Right kidney (tissue), 1 donor: ENCODE measurements around the gene LCLAT1.

Experiments
- DNase-seq: peaks from one replicate; pipeline ENCODE4 v3.0.0-alpha.2; 2016

The LCLAT1 gene

DNA sequence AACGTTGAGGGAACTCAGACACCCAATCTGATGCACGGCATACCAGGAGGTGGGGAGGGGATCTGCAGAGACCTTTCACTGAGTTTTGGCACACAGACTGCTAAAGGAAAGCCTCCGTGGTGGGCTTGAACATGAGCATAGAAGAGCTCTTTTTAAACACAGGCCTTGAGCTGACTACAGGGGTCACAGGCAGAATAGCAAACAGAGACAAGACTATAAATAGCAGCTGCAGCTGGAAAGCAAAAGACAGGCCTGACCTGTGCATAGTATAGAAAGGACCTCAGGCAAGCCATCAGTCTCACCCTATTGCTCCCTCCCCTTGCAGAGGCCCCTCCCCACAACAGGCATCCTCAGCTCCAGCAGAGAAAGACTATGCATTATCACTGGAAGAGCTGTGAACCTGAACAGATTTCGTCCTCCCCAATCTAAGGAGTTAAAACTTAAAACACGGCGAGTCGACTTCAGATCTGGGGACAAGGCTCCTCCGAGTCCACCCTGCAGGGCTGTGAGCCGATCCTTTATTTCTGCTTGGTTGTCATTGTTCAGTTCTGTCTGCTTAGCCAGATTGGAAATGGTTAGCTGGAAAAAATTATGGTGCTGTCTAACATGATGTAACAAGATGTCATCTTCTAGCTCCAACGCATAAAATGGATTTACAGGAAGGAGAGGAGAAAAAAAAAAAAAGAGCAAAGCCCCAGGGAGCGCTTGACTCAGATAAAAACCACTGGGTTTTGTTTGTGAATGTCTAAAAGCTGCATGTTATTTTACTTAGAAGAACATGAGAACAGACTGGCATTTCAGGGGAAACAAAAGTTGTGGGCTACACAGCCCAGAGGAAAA lies 25.2 kb upstream of the LCLAT1 start:
- peak; percentile 59 for DNase-seq

DNA sequence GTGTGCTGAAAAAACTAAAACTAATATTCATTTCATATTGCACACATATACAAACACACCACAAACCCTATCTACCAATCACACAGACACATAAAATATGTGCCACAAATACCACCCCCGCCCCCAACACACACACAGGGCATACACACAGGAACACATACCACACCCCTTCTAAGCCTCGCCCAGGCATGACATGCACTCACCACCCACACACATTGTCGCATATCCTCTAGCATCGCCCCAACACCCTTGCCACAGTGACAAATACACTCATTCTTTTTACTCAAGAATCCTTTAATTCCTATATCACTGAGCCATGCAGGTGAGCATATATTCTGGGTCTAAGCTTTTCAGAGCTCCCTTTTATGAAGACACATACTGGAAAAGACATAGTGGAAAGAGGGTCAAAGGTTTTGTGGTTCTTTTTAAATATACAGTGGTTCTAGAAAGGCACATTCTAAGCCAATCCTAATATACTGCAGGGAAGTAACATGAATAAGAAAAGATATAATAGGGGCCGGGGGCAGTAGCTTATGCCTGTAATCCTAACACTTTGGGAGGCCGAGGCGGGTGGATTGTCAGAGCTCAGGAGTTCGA lies 24.5 kb upstream of the LCLAT1 start:
- peak; percentile 26 for DNase-seq

DNA sequence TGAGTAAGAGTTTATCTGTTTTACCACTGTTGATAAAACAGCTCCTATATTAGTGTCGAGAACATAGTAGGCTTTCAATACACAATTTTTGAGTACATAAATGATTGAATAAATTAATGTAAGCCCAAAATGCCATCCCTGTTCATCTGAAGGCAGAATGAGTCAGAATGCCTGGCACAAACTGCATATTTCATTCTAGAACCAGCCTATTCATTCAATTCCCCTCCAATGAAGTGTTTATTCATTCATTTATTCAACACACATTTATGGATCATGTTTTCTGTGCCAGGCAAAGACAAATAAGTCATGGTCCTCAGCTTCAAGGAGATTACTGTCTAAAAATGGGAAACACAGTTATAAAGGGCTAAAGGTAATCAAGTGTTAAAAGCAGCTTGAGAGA lies 22.8 kb upstream of the LCLAT1 start:
- DNase-seq, result no peak

DNA sequence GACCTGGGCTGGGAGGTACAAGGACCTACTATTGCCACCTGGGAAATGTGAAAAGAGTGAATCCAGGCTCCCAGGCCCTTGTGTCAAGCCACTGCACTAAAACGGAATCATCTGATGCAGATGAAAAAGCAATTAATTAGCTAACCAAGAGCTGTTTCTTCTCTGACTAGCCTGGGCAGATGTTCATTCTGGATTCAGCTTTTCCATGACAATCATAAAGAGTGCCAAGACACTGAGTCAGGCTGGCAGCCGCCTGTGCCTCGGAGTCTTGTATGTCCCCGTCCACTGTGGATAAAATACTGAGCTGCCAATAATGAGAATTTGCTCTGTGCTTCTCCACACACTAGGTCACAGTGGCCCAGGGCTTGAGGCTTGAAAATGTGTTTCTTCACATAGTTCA lies 21.7 kb upstream of the LCLAT1 start:
- no peak for DNase-seq

DNA sequence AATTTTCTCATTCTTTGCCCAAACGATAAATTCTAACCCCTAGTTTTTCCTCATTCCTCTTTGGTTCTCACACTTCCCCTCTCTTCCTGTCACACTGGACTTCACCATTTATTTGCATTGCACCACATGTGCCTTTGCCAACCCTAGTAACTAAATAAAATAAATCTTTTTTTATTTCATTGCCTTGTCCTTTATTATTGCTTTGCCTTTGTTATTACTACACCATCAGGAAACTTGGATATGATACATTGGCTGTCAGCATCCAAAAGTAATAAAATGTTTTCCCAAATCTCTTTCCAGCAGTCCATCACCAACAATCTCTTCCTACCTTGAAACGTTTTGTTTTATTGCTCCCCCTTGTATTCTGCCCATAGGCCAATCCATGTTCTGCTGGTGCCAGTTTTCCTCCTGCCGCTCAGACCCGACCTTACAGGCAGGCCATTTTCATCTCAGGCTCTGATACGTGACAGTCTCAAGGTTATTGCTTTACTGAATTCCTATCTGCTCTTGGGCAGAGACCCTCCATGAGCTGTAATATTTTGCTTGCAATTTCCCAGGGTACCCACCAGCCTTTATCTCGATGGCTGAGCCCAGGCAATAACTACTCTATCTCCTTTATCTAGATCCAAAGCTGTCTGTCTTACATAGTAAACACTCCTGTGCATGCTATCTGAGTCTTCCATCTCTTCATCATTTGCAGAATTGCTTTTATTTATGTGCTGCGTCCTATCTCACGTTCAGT lies 19.3 kb upstream of the LCLAT1 start:
- DNase-seq, result no peak

GRCh38 chr2:30428348-30428662 lies 18.7 kb upstream of the LCLAT1 start:
- no peak for DNase-seq

DNA sequence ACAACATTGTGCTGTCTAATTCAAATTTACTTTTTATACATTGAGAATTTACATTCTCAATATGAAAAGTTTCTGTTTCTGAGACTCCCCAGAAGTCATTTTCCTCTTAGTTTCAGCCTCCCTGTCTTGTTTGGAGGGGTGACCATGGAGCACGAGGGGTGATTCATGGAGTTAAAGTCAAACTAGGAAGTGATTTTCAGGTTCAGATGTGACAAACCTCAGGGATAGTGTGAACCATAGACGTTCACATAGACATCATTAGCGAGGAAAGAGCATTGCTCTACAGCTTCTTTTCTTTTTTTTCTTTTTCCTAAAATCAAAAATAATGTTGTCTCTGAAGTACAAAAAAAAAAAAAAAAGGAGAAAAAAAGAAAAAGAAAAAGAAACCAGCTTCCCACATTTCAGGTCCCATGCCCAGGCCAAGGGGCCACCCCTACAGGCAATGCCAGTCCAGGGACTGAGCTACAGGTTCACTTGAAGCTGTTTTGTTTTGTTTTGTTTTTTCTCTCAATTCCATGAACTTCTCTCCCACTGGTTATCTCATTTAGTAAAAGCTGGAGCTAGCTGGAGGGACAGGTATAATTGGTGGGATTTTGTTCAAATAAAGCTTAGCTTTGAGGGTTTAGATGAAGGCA lies 18.1 kb upstream of the LCLAT1 start:
- no peak for DNase-seq

DNA sequence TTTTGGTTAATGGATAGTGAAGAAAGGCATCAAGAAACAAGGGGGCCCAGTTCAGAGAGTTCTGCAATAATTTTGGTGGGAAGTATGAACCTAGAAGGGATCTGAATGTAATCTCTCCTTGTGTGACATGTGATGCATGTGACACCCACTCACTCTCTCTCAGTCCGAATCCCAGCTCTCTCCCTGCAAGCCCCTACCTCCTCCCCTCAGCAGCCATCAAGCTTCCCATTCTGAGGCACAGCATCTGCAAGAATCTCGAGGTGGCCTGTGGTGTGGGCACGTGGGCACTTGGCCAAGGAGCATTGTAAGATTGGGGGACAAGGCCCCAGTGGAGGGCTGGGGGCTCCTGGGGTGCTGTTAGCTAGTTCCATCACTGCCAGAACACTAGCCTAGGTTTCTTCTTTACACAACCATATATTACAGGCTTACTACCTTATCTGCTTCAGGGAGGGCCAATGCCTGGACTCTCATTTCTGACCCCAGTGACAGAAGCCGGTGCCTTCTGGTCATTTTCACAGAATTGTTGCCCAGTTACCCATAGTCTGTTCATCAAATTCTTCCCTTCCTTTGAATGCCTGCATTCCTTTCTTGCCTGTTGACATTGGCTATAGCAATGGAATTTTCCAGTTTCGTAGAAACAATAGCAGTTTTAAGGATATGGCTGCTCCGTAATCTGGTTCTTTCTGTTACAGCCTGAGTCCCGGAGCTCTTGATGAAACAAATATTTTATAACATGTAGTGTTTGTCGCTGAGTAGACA lies 13.3 kb upstream of the LCLAT1 start:
- DNase-seq, result no peak

DNA sequence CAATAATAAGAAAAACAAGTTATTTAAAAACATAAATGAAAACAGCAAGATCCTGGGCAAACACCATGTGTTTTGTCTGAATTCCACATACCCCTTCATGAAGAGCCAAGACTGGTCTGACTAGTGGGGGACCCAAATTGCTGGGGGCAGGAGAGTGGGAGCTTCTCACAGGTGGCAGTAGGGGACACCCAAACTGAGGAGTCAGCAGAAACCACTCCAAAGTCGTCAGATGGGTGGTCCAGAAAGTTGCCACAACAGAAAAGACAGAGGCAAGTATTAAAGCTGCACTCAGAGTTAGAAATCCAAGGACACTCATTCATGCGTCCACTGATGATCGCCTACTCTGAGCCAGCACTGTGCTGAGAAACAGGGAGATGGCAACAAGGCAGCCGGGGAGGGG lies 12.3 kb upstream of the LCLAT1 start:
- DNase-seq, result no peak

DNA sequence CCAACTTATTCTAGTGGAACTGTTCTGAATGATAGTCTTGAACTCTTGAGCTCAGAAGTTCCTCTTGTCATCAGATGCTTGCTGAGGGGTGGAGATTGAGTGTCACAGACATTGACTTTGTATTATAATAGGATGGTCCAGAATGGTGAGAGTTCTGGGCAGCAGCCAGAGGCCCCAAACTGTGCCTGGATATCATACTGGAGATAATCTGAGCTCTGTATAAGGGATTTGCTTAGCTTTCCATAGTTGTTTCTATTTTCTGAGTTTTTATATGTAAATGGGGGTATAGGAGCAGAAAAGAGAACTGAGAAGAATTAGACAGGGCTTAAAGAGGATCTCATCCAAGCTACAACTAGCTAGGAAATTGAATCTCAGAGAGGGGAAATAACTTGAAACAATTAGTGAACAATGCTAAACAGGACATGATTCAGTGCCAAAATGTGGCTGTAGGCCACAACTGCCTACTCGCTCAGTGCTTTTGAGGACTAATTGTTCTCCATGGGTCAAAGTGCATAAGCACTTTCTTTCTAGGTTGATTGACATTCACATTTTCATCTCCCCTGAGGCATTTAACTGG lies 10.1 kb upstream of the LCLAT1 start:
- no peak for DNase-seq

DNA sequence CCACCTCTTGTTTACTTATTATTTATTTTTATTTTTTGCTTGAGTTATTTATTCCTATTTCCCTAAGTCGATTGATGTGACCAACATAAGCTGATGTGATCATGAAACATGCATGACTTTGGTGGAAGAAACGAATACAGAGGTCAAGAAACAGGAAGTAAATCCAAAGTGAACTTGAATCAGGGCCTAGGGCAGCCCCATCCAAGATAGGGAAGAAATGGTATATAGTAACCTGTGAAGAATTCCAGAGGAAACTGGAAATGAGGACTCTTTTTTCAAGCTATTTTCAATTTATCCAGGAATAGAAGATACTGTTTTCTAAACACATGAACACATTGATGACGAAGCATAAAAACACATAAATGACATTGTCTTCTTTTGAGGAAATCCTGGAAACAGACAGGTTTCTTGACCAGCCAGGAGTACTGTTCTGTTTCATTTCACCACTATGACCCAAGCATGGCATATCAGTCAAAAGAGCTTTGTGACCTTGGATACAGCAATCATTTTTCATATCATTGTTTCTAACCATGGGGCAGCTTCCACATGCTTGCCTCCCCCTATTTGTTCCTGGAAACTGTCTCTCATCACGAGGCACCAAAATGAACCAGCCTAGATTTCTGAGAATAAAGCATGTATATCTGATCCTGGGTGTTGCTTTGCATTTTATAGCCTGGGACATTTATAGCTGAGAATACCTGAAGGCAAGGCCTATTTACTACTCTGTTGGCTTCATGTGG lies 9.1 kb upstream of the LCLAT1 start:
- no peak for DNase-seq

- no peak for DNase-seq
Measured at GRCh38 chr2:30439296-30439695, 7.8 kb upstream of the LCLAT1 start.

GRCh38 chr2:30439879-30440278 lies 7.2 kb upstream of the LCLAT1 start:
- no peak for DNase-seq

- DNase-seq, result no peak
Measured at GRCh38 chr2:30441023-30441422, 6.0 kb upstream of the LCLAT1 start.

GRCh38 chr2:30443081-30443480 lies 4.0 kb upstream of the LCLAT1 start:
- DNase-seq, result no peak

- no peak for DNase-seq
Measured at GRCh38 chr2:30444273-30444672, 2.8 kb upstream of the LCLAT1 start.

DNA sequence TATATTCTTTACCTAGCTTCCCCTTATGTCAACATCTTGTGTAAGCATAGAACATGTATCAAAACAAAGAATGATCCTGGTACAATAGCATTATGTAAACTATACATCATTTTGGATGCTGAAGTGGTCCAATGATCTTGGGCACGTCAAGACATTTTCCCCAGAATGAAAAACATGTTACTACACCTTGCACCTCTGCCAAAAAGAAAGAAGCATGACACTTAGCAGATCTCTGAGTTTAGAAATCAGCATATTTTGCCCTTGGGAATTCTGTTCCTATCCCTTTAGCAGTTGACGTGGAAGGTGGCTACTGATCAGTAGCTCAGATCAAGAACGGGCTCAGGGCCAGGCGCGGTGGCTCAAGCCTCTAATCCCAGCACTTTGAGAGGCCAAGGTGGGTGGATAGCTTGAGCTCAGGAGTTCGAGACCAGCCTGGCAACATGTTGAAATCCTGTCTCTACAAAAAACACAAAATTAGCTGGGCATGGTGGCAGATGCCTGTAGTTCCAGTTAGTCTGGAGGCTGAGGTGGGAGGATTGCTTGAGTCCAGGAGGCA lies 1.7 kb upstream of the LCLAT1 start:
- no peak for DNase-seq

DNA sequence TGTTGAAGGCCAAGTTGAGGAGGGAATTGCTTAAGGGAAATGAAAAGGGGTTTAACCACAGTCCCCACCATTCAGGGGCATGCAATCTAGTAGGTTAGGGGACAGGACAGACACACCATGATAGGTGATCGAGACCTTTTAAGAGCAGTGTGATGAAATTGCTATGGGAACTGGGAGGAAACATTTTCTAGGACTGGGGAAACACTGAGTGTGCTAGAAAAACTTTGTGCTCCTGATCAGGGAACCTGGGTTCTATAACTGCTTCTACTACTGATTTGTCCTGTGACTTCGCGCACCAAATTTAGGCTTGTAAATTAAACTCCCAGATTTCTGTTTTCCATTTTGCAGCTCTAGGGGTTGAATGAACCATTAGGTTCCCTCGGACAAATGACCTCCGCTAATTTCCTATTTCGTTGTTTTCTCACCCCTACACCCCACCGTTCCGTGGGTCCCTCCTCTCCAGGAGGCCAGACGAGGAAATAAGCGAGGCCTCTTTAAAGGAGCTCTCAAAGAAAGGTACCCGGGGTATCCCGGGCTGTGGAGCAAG lies 371 bp upstream of the LCLAT1 start:
- DNase-seq, result no peak

- DNase-seq, result no peak
Measured at GRCh38 chr2:30448308-30448707, 1.3 kb downstream of the LCLAT1 start.

DNA sequence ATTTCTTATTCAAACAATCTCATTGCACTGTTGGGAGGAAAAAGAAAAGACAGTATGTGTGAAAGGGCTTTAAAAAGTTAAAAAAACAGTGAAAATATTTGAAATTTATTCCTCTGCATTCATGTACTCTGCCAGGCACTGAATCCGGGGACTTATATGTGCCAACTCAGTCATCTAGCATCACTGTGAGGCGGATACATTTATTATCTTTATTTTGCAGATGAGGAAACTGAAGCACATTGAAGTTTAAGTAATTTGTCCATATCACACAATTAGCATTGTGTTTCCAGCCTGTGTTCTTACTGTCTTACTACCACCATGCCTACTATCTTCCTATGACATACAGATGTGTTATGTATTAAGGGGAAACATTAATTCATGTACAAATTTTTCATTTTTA lies 1.8 kb downstream of the LCLAT1 start:
- DNase-seq, result no peak

DNA sequence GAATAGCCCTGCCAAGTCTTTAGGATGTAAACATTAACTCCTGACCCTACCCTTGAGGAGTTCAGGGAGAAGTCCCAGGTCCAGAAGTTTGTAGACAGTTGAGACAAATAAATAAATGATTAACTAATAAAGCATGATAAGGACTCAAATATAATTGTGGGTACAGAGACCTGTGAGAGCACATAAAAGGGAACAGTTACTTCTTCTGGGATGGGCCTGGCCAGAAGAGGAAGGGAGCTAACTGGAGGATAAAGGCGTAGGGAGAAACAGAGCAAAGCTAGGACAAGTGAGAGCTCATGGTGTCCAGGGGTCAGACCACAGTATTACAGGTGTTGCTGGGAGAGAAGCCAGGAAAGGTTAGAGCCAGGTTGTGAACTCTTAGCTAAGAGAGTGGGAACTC lies 3.0 kb downstream of the LCLAT1 start:
- no peak for DNase-seq
